Epithelial cell of proximal tubule (primary cell): ENCODE results near the gene SCO2. TPM values are rescaled to one million over a fixed set of nuclear protein-coding genes. Genes with fewer than 3 reads are reported as not detected.
"Not testable (repeated sequence)": the region's sequence is repeated elsewhere in the genome, so short reads cannot be mapped to it uniquely, and the experiment has no call there.

Source experiments
- DNase-seq: peaks from one replicate; pipeline ENCODE4 v3.0.0-alpha.2; 2011; ENCODE audit warnings: low read depth
- H3K4me3 ChIP-seq: 2 replicates; pipeline ENCODE4 v1.5.1; 2011; ENCODE audit warnings: low read depth, mild to moderate bottlenecking, low read length
- CTCF ChIP-seq: conservative IDR thresholded peaks from 2 replicates; pipeline ENCODE4 v1.5.1; 2012; ENCODE audit warnings: low read depth, mild to moderate bottlenecking, low read length
- total RNA-seq: library from RNA; depleted of rRNA; stranded (reverse); fragments of >200 nt; gene quantifications from 2 replicates; pipeline ENCODE4 v1.2.3, GENCODE V29; 2015

The SCO2 gene
- total RNA-seq, 1 donor from 2014 or later = not detected

- no peak for TF ChIP-seq CTCF
- no peak for DNase-seq
- H3K4me3 ChIP-seq = no peak overlapping the region
These were observed 2.5 kb downstream of the SCO2 start for GRCh38 chr22:50522806-50523438.

GRCh38 chr22:50522208-50522805, 3.1 kb downstream of the SCO2 start:
- TF ChIP-seq CTCF = no peak
- no peak overlapping the region for H3K4me3 ChIP-seq
- no peak for DNase-seq

- no peak overlapping the region for H3K4me3 ChIP-seq
- DNase-seq = no peak
- TF ChIP-seq CTCF = no peak
These were observed 3.7 kb downstream of the SCO2 start for GRCh38 chr22:50521710-50522109.

GRCh38 chr22:50520826-50521453, 4.5 kb downstream of the SCO2 start:
- H3K4me3 ChIP-seq = no peak overlapping the region
- no peak for TF ChIP-seq CTCF
- no peak for DNase-seq

GRCh38 chr22:50520184-50520583, 5.2 kb downstream of the SCO2 start:
- H3K4me3 ChIP-seq, DNase-seq: not testable (repeated sequence)

GRCh38 chr22:50519151-50519550, 6.2 kb downstream of the SCO2 start:
- no peak overlapping the region for H3K4me3 ChIP-seq
- TF ChIP-seq CTCF = no peak
- DNase-seq = no peak

- DNase-seq = no peak
- no peak overlapping the region for H3K4me3 ChIP-seq
- TF ChIP-seq CTCF = no peak
These were observed 6.8 kb downstream of the SCO2 start for GRCh38 chr22:50518606-50519005.
